Measurements from ENCODE around the gene SLC6A12. TPM values are rescaled to one million over a fixed set of nuclear protein-coding genes. Genes with fewer than 3 reads are reported as not detected.

The SLC6A12 gene
- total RNA-seq, 2 experiments from 2014 or later = not detected

DNA sequence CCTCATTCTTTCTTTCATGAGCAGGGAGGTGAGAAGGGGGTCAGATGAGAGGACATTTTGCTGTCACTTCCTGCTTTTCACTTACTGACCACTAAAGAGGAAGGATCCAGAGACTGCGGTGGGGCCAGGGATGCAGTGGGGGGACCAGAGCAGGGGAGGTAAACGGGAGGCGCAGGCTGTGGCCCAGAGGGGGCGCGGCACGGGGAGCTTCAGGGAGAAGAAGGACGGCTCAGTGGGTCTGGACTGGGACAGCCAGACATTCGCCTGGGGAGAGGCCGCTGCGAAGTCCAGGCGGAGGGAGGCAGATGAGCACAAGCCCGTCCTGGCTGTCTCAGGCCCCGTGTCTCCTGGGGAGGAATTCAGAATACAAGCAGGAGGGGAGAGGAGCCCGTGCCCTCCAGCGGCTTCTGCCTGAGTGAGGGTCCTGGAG, 41.2 kb downstream of the SLC6A12 start:
- intact Hi-C loops (cut with DNase I, micrococcal nuclease) = no loop called here
- Mint-ChIP-seq H3K4me1 (ENCODE audit: low read depth) (peaks cover 12% of the 10 kb centered on the region), H3K36me3 (ENCODE audit: low read depth) (no peaks in the 10 kb centered on the region), H3K27ac (no peak overlapping the region), H3K27me3 (peaks cover 23% of the 10 kb centered on the region), H3K4me3 (no peak overlapping the region), H3K9me3 (no peaks in the 10 kb centered on the region)
- DNase-seq (peak in 1 of 14 experiments; percentile 5), ATAC-seq (ENCODE audit: poor library complexity) (no peak)
- TF ChIP-seq, protein P1, sequence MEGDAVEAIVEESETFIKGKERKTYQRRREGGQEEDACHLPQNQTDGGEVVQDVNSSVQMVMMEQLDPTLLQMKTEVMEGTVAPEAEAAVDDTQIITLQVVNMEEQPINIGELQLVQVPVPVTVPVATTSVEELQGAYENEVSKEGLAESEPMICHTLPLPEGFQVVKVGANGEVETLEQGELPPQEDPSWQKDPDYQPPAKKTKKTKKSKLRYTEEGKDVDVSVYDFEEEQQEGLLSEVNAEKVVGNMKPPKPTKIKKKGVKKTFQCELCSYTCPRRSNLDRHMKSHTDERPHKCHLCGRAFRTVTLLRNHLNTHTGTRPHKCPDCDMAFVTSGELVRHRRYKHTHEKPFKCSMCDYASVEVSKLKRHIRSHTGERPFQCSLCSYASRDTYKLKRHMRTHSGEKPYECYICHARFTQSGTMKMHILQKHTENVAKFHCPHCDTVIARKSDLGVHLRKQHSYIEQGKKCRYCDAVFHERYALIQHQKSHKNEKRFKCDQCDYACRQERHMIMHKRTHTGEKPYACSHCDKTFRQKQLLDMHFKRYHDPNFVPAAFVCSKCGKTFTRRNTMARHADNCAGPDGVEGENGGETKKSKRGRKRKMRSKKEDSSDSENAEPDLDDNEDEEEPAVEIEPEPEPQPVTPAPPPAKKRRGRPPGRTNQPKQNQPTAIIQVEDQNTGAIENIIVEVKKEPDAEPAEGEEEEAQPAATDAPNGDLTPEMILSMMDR (IDR thresholded peaks at IDR 0.05) = no peak
- Histone ChIP-seq H3K36me3 (ENCODE audit: insufficient read depth, low read length) (no peaks in the 10 kb centered on the region), H3K27me3 (ENCODE audit: control insufficient read depth in 1 of 2, insufficient read depth in 2 of 2, low read length in 2 of 2) (peaks cover 0 to 10% of the 10 kb centered on the region in 2 experiments), H3K4me1 (ENCODE audit: insufficient read depth, low read length) (peaks cover 6% of the 10 kb centered on the region), H3K9me3 (ENCODE audit: control insufficient read depth in 1 of 2, insufficient read depth in 1 of 2, low read length in 2 of 2) (peaks cover 0 to 5% of the 10 kb centered on the region in 2 experiments), H3K4me3 (ENCODE audit: low read length) (no peak overlapping the region), H3K27ac (ENCODE audit: low read depth in 1 of 2, low read length in 2 of 2) (no peak overlapping the region)
- ChIA-PET CTCF (no interaction called here), POLR2A (no interaction called here)

DNA sequence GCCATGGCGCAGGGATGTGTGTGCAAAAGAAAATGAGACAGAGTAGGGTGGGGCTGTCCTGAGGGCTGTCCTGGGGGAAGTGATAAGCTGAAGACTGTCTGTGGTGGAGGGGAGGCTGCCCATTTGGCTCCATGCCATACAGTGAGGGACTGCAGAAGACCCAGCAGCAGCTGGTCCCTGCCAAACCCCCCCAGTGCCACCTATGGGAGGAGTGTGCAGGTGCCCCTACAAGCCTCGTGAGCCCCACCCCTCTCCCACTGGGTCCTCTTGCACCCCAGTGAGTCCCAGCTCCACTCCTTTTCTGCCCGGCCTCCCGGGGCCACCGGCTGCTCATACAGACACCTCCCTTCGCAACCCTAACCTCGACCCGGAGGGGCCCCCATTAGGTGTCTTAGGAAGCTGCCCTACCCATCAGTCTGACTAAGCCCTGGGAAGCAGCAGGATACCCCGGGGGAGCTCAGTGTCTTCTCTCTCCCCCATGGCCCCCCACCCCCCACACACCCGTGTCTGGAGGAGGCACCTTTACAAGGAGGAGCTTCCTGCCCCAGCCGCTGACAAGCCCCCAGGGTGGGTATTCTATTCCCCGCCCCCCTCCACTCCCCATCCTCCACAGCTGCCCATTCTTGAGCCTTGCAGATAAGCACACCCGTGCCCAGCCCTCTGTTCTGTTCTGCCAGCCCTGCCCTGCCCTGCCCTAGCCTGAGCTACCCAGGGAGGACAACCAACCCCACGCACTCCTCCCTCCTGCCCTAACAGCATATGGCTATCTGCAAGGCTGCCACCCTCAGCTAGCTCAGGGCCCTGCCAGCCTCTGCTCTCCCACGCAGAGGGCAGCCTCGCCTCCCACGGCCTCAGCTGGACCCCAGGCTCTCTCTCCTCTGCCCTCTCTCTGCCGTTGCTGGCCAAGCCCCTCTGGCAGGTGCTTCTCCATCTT, 41.9 kb downstream of the SLC6A12 start:
- intact Hi-C loops (cut with DNase I, micrococcal nuclease) = no loop called here
- Mint-ChIP-seq H3K4me1 (ENCODE audit: low read depth) (peaks cover 12% of the 10 kb centered on the region), H3K9me3 (no peaks in the 10 kb centered on the region), H3K36me3 (ENCODE audit: low read depth) (no peaks in the 10 kb centered on the region), H3K4me3 (no peak overlapping the region), H3K27ac (no peak overlapping the region), H3K27me3 (peaks cover 27% of the 10 kb centered on the region)
- Histone ChIP-seq H3K4me3 (ENCODE audit: low read length) (no peak overlapping the region), H3K27me3 (ENCODE audit: control insufficient read depth in 1 of 2, insufficient read depth in 2 of 2, low read length in 2 of 2) (peaks cover 0 to 10% of the 10 kb centered on the region in 2 experiments), H3K36me3 (ENCODE audit: insufficient read depth, low read length) (no peaks in the 10 kb centered on the region), H3K4me1 (ENCODE audit: insufficient read depth, low read length) (peaks cover 6% of the 10 kb centered on the region), H3K9me3 (ENCODE audit: control insufficient read depth in 1 of 2, insufficient read depth in 1 of 2, low read length in 2 of 2) (peaks cover 0 to 5% of the 10 kb centered on the region in 2 experiments), H3K27ac (ENCODE audit: low read depth in 1 of 2, low read length in 2 of 2) (no peak overlapping the region)
- DNase-seq (no peak), ATAC-seq (ENCODE audit: poor library complexity) (no peak)
- TF ChIP-seq, protein P1 (IDR thresholded peaks at IDR 0.05) = no peak
- CTCF ChIA-PET = no interaction called here
- POLR2A ChIA-PET = no interaction called here

DNA sequence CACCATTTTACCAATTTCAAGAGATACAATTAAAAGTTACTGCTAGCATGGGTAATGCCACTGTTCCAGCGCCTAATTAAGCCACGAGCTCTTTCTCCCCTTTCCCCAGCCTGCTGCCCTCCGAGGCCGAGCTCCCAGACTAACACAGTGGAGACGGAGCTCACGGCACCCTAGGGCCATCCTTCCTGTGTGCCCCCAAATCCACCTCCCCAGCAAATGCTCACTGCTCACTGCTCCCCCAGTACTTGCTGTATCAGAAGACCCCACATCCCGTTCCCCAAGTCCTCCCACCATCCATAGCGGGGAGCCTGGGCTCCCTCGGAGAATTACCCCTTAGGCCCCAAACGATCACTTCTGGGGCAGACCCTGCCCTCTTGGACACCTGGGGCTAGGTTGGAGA, 42.7 kb downstream of the SLC6A12 start:
- Mint-ChIP-seq H3K27me3 (peaks cover 28% of the 10 kb centered on the region), H3K4me1 (ENCODE audit: low read depth) (peaks cover 12% of the 10 kb centered on the region), H3K4me3 (no peak overlapping the region), H3K27ac (no peak overlapping the region), H3K9me3 (no peaks in the 10 kb centered on the region), H3K36me3 (ENCODE audit: low read depth) (no peaks in the 10 kb centered on the region)
- peaks cover 6% of the 10 kb centered on the region for H3K4me1 ChIP-seq (ENCODE audit: insufficient read depth, low read length)
- POLR2A ChIA-PET = no interaction called here
- no peak for DNase-seq
- TF ChIP-seq, protein P1 (IDR thresholded peaks at IDR 0.05) = no peak
- H3K27ac ChIP-seq (ENCODE audit: low read depth in 1 of 2, low read length in 2 of 2) = no peak overlapping the region
- CTCF ChIA-PET = no interaction called here
- peaks cover 0 to 10% of the 10 kb centered on the region in 2 experiments for H3K27me3 ChIP-seq (ENCODE audit: control insufficient read depth in 1 of 2, insufficient read depth in 2 of 2, low read length in 2 of 2)
- H3K36me3 ChIP-seq (ENCODE audit: insufficient read depth, low read length) = no peaks in the 10 kb centered on the region
- intact Hi-C loops (cut with DNase I, micrococcal nuclease) = no loop called here
- no peak overlapping the region for H3K4me3 ChIP-seq (ENCODE audit: low read length)
- no peak for ATAC-seq (ENCODE audit: poor library complexity)
- H3K9me3 ChIP-seq (ENCODE audit: control insufficient read depth in 1 of 2, insufficient read depth in 1 of 2, low read length in 2 of 2) = peaks cover 0 to 5% of the 10 kb centered on the region in 2 experiments
